PC-9 (cell line): ENCODE data around the gene IL1A.

Experiments used
- EZH2 ChIP-seq: fragments of 200-600 bp; sonication (generic); IDR thresholded peaks from 2 replicates; pipeline ENCODE4 v1.8.0; 2017; ENCODE audit warnings: antibody characterized with exemption, low read depth
- TF ChIP-seq, protein P1 (sequence below): fragments of 200-600 bp; sonication (generic); conservative IDR thresholded peaks from 2 replicates; pipeline ENCODE4 v1.6.1; 2017; ENCODE audit warnings: mixed run types, antibody characterized with exemption, mild to moderate bottlenecking, moderate library complexity

DNA sequence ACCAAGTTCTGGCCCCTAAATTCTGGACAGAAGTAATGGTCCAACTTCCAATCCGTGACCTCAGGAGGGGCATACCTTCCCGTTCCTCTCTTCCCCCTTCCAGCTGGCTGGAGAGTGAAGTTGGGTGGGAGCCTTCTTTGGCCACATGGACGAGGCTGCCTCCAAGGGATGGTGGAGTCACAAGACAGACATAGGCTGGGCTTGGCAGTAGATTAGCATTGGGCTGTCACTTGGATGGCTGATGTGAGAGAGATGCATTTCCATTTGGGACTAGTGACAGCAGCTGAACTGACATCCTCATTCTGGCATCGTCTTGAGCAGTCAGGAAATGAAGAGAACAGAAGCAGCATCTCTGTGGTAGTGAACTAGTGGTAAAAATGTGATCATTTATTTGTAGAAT, 50.8 kb downstream of the IL1A start:
- TF ChIP-seq, protein P1, sequence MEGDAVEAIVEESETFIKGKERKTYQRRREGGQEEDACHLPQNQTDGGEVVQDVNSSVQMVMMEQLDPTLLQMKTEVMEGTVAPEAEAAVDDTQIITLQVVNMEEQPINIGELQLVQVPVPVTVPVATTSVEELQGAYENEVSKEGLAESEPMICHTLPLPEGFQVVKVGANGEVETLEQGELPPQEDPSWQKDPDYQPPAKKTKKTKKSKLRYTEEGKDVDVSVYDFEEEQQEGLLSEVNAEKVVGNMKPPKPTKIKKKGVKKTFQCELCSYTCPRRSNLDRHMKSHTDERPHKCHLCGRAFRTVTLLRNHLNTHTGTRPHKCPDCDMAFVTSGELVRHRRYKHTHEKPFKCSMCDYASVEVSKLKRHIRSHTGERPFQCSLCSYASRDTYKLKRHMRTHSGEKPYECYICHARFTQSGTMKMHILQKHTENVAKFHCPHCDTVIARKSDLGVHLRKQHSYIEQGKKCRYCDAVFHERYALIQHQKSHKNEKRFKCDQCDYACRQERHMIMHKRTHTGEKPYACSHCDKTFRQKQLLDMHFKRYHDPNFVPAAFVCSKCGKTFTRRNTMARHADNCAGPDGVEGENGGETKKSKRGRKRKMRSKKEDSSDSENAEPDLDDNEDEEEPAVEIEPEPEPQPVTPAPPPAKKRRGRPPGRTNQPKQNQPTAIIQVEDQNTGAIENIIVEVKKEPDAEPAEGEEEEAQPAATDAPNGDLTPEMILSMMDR: no peak
- no peak for TF ChIP-seq EZH2
